ENCODE measurements around the gene PKP2.

PKP2 gene

GRCh38 chr12:32809846-32810245 is 86.7 kb downstream of the PKP2 start:
- H3K4me3 ChIP-seq (ENCODE audit: control insufficient read depth, low read depth, low read length): no peak overlapping the region
- TF ChIP-seq CTCF (conservative IDR thresholded peaks at IDR 0.05; ENCODE audit: control insufficient read depth, insufficient read depth, low read depth, low read length): no peak
- no peak for DNase-seq (ENCODE audit: low read depth)

- TF ChIP-seq CTCF (conservative IDR thresholded peaks at IDR 0.05; ENCODE audit: control insufficient read depth, insufficient read depth, low read depth, low read length): no peak
- DNase-seq (ENCODE audit: low read depth): no peak
Observed at GRCh38 chr12:32809196-32809595, 87.4 kb downstream of the PKP2 start.

GRCh38 chr12:32804301-32804700 is 92.3 kb downstream of the PKP2 start:
- no peak for DNase-seq (ENCODE audit: low read depth)
- H3K4me3 ChIP-seq (ENCODE audit: control insufficient read depth, low read depth, low read length): no peak overlapping the region
- TF ChIP-seq CTCF (conservative IDR thresholded peaks at IDR 0.05; ENCODE audit: control insufficient read depth, insufficient read depth, low read depth, low read length): no peak

More at GRCh38 chr12:32809196-32809595, 87.4 kb downstream of the PKP2 start:
- H3K4me3 ChIP-seq (ENCODE audit: control insufficient read depth, low read depth, low read length): no peak overlapping the region

GRCh38 chr12:32801269-32801980 is 95.2 kb downstream of the PKP2 start:
- no peak for DNase-seq (ENCODE audit: low read depth)
- H3K4me3 ChIP-seq (ENCODE audit: control insufficient read depth, low read depth, low read length): no peak overlapping the region
- no peak for TF ChIP-seq CTCF (conservative IDR thresholded peaks at IDR 0.05; ENCODE audit: control insufficient read depth, insufficient read depth, low read depth, low read length)

GRCh38 chr12:32794281-32794680 is 102.3 kb downstream of the PKP2 start:
- DNase-seq (ENCODE audit: low read depth): no peak
- TF ChIP-seq CTCF (conservative IDR thresholded peaks at IDR 0.05; ENCODE audit: control insufficient read depth, insufficient read depth, low read depth, low read length): no peak

GRCh38 chr12:32789916-32790315 is 106.7 kb downstream of the PKP2 start:
- DNase-seq (ENCODE audit: low read depth): no peak
- TF ChIP-seq CTCF (conservative IDR thresholded peaks at IDR 0.05; ENCODE audit: control insufficient read depth, insufficient read depth, low read depth, low read length): no peak
- H3K4me3 ChIP-seq (ENCODE audit: control insufficient read depth, low read depth, low read length): no peak overlapping the region

More at GRCh38 chr12:32794281-32794680, 102.3 kb downstream of the PKP2 start:
- no peak overlapping the region for H3K4me3 ChIP-seq (ENCODE audit: control insufficient read depth, low read depth, low read length)
